HG02610 (cell line): ENCODE data around the gene BRAF.
"Not testable (repeated sequence)": the region's sequence is repeated elsewhere in the genome, so short reads cannot be mapped to it uniquely, and the experiment has no call there.

Source experiments
- ATAC-seq: cut with Tn5 transposase; IDR thresholded peaks from one replicate; pipeline ENCODE4 v1.9.1; 2021; ENCODE audit warnings: mild to moderate bottlenecking, moderate library complexity; ENCODE audit not compliant: unreplicated experiment

BRAF gene

DNA sequence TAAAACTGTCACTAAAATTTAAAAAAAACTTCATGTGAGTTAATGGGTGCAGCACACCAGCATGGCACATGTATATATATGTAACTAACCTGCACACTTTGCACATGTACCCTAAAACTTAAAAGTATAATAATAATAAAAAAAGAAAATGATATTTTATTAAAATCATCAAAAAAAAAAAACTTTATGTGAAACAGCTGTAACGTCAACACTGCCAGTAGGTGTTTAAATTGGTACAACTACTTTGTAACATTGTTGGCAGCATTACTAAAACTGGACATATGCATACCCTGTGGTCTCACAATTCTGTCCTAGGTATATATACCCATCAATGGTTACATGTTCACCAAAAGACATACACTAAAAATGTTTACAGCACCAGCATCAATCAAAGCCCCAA is 146.2 kb downstream of the BRAF start:
- ATAC-seq, result no peak

DNA sequence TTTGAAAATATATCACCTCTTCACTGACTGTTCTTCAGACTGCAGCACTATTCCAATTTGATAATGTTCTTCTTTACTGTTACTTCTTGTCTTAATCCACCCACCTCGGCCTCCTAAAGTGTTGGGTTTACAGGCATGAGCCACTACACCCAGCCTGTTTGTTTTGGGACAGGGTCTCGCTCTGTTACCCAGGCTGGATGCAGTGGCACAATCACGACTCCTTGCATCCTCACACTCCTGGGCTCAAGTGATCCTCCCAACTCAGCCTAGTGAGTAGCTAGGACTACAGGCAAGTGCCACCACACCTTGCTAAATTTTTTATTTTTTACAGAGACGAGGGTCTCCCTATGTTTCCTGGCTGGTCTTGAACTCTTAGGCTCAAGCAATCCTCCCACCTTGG is 150.4 kb downstream of the BRAF start:
- no peak for ATAC-seq

- ATAC-seq, result no peak
Observed at GRCh38 chr7:140773104-140773503, 151.6 kb downstream of the BRAF start.

DNA sequence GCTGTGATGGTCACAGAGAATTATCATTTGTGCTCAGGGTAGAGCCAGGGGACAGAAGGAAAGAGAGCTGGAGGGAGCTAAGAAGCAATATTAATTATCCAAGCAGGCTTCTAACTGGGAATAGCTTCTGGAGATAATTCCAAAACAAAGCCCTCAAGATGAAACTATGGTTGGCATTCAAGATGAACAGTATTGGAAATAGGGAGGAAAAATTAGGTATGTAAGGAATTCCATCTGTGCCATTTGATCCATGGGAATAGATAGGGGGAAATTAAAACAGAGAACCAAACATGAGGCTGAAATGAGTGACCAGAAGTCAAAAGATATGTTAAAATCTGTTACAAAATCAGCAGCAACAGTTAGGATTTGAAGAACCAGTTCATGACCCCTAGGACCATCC is 152.9 kb downstream of the BRAF start:
- no peak for ATAC-seq

- ATAC-seq, result no peak
Observed at GRCh38 chr7:140769852-140770251, 154.9 kb downstream of the BRAF start.

GRCh38 chr7:140767418-140767817 is 157.3 kb downstream of the BRAF start:
- no peak for ATAC-seq

GRCh38 chr7:140765441-140765840 is 159.3 kb downstream of the BRAF start:
- ATAC-seq, result not testable (repeated sequence)

- ATAC-seq, result not testable (repeated sequence)
Observed at GRCh38 chr7:140763166-140763565, 161.6 kb downstream of the BRAF start.

- not testable (repeated sequence) for ATAC-seq
Observed at GRCh38 chr7:140761375-140761774, 163.4 kb downstream of the BRAF start.

- ATAC-seq, result no peak
Observed at GRCh38 chr7:140754506-140754905, 170.2 kb downstream of the BRAF start.

DNA sequence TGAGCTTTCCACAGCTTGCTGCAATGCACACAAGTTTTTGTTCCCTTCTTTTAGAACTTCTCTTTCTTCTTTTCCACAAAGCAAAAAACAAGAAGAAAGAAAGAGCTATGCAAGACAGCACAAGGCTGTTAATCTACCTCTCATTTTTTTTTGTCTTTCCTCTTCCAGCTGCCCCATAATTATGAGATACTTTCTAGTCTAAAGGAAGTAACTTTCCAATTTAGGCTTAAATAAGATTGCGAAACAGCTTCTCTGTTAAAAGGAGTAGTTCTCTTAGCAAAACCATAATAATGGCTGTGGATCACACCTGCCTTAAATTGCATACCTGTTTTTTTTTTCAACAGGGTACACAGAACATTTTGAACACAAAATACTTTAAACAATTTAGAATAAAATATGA is 172.2 kb downstream of the BRAF start:
- no peak for ATAC-seq

DNA sequence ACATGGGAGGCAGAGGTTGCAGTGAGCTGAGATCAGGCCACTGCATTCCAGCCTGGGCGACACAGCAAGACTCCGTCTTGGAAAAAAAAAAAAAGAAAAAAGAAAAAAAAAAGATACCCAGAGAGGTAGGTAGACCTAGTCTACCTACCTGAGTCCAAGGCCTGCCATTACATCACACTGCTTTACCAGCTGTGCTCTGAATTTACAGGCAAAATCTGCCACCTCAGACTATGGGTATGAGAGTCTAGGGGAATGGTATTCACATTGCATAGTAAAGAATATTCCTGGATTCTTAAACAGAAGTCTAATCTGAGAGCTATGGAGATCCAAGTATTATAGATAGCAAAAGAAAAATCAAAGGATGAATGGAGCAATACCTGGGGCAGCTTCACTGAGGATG is 178.0 kb downstream of the BRAF start:
- no peak for ATAC-seq

DNA sequence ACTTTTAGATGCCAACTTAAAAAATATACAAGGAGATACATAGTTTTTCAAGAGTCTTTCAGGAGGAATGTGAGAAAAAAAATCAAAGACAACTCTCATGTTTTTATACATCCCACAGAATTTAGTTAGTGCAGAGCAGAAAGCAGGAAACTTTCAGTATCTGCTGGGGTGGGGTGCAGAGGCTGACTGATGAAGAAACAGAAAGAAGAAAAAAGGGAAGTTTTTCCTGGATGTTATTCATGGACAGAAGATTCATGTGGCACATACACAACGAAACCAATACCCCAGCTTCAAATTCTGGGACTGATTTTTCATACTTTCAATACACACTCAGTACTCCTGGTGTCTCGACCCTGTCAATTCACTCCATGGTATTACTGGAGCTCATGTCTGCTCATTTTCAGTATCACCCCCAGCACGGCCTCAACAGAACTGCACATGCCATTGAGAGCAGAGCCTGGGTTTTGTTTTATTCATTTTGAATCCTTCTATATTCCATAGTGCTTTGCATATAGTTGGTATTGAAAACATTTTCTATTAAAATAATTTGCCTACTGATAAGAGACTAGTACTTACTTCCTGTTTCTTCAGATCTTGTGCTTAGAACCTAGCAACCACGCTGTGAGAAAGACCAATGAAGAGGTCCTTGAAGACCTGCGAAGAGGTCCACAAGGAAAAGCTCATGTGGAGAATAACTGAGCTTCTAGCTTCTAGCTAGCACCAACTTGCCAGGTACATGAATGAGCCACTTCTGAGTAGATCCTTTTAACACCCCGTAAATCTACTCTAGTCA is 179.3 kb downstream of the BRAF start:
- ATAC-seq, result no peak

DNA sequence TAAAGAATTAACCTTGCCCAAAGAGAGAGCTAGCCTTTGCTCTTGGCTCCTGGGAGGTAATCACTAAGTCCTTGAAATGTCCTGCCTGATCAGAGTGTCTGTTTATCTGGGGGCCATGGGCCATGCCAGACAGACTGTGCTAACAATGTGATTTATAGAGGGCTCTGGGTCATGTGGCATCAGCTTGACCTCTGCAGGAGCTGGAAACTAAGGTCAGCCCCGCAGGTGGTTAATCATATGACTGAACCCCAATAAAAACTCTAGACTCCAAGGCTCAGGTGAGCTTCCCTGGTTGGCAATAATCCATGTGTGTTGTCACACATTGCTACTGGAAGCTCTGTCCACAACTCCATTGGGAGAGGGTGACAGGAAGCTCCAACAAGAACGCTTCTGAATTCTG is 180.7 kb downstream of the BRAF start:
- ATAC-seq, result no peak

GRCh38 chr7:140743255-140743654 is 181.5 kb downstream of the BRAF start:
- ATAC-seq, result not testable (repeated sequence)

DNA sequence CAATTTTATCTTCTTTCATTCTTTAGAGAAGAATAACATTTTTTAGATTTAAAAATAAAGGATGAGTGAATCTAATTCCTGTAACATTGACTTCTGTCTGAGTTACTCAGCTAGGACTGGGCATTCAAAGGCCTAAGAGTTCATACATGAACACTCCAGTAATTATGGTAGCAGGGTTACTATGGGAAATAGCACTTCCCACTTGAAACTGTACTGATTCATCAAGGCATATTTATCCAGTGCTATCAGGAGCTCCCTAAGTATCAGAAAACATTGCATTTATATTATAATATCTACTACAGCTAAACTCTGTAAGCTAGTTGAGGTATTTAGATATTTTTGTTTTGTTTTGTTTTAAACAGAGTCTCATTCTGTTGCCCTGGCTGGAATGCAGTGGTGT is 186.4 kb downstream of the BRAF start:
- no peak for ATAC-seq

- ATAC-seq, result no peak
Observed at GRCh38 chr7:140734729-140735128, 190.0 kb downstream of the BRAF start.

GRCh38 chr7:140734096-140734495 is 190.6 kb downstream of the BRAF start:
- ATAC-seq, result no peak

DNA sequence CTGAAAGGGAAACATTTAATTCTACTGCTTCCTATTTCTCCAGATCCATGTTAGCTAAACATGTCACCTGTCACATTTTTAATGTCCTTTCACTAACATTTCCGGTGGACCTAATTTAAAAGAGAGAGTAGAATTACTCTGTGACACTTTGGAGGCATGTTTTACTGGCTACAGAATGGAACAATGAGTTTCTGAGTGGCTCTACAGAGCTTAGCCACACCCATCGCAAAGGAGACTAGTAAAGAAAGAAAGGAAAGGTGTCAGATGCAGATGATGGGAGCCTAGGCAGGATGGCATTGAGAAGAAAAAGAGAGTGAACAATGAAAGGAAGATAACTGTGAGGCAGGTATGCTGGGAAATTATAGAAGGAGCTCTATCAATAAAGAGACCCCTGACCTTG is 192.3 kb downstream of the BRAF start:
- ATAC-seq, result no peak

GRCh38 chr7:140726281-140726680 is 198.4 kb downstream of the BRAF start:
- ATAC-seq, result no peak

- no peak for ATAC-seq
Observed at GRCh38 chr7:140724706-140725105, 200.0 kb downstream of the BRAF start.

- no peak for ATAC-seq
Observed at GRCh38 chr7:140723574-140723973, 201.2 kb downstream of the BRAF start.

- ATAC-seq, result no peak
Observed at GRCh38 chr7:140723006-140723405, 201.7 kb downstream of the BRAF start.
